Smooth muscle cell (in vitro differentiated cells): ENCODE measurements around the gene NRXN3. TPM values are rescaled to one million over a fixed set of nuclear protein-coding genes. Genes with fewer than 3 reads are reported as not detected.

Experiments
- DNase-seq: peaks from one replicate; lab custom pipeline; 2025; ENCODE audit not compliant: unreplicated experiment; lab: John Stamatoyannopoulos, UW
- H2AFZ ChIP-seq: fragments of 200-600 bp; sonication (generic); 2 replicates; pipeline ENCODE4 v1.6.0; 2016; ENCODE audit warnings: antibody characterized with exemption, low read depth, mild to moderate bottlenecking
- H3F3A ChIP-seq: fragments of 200-600 bp; sonication (generic); 2 replicates; pipeline ENCODE4 v1.6.0; 2017; ENCODE audit warnings: antibody characterized with exemption, low read depth
- H3K27ac ChIP-seq: fragments of 200-600 bp; sonication (generic); 2 replicates; pipeline ENCODE4 v1.5.1; 2016; ENCODE audit warnings: low read depth, mild to moderate bottlenecking
- H3K27me3 ChIP-seq: fragments of 200-600 bp; sonication (generic); 2 replicates; pipeline ENCODE4 v1.6.1; 2016; ENCODE audit warnings: low read depth, mild to moderate bottlenecking
- H3K36me3 ChIP-seq: fragments of 200-600 bp; sonication (generic); 2 replicates; pipeline ENCODE4 v1.5.1; 2016; ENCODE audit warnings: low read depth
- H3K4me1 ChIP-seq: fragments of 200-600 bp; sonication (generic); 2 replicates; pipeline ENCODE4 v1.5.1; 2016; ENCODE audit warnings: low read depth
- H3K4me2 ChIP-seq: fragments of 200-600 bp; sonication (generic); 2 replicates; pipeline ENCODE4 v1.6.0; 2016; ENCODE audit warnings: mild to moderate bottlenecking
- H3K4me3 ChIP-seq: fragments of 200-600 bp; sonication (generic); 2 replicates; pipeline ENCODE4 v1.5.1; 2016; ENCODE audit warnings: mild to moderate bottlenecking
- H3K79me2 ChIP-seq: fragments of 200-600 bp; sonication (generic); 2 replicates; pipeline ENCODE4 v1.6.0; 2016; ENCODE audit warnings: low read depth, mild to moderate bottlenecking
- H3K9ac ChIP-seq: fragments of 200-600 bp; sonication (generic); 2 replicates; pipeline ENCODE4 v1.6.0; 2016; ENCODE audit warnings: low read depth
- H3K9me3 ChIP-seq: fragments of 200-600 bp; sonication (generic); replicated peaks from 2 replicates; pipeline ENCODE4 v1.5.1; 2016; ENCODE audit warnings: low read depth
- H4K20me1 ChIP-seq: fragments of 200-600 bp; sonication (generic); 2 replicates; pipeline ENCODE4 v1.6.0; 2016; ENCODE audit warnings: low read depth
- WGBS: methylation state at CpG from one replicate; pipeline ENCODE4 v1.1.7; 2016; ENCODE audit warnings: low lambda C conversion rate; 5-methylcytosine and 5-hydroxymethylcytosine counted together
- polyA plus RNA-seq: library from polyadenylated mRNA; unstranded; fragments of >200 nt; fragmentation: Nextera tagmentation; extraction: Ambion mirVana; gene quantifications from 2 replicates; pipeline ENCODE4 v1.2.1, GENCODE V29; 2016
- total RNA-seq: library from RNA; depleted of rRNA; stranded (reverse); fragments of >200 nt; gene quantifications from 2 replicates; pipeline ENCODE4 v1.2.3, GENCODE V29; 2014
- TF ChIP-seq, protein P1 (sequence below): fragments of 200-600 bp; sonication (generic); IDR thresholded peaks from 2 replicates; pipeline ENCODE4 v1.5.1; 2017; ENCODE audit warnings: borderline replicate concordance, mild to moderate bottlenecking, antibody characterized with exemption; ENCODE audit not compliant: insufficient read depth, poor library complexity, severe bottlenecking

Gene NRXN3
- total and polyA plus RNA-seq, 2 experiments from 2014 or later, result 1.2 to 7.0 TPM

DNA sequence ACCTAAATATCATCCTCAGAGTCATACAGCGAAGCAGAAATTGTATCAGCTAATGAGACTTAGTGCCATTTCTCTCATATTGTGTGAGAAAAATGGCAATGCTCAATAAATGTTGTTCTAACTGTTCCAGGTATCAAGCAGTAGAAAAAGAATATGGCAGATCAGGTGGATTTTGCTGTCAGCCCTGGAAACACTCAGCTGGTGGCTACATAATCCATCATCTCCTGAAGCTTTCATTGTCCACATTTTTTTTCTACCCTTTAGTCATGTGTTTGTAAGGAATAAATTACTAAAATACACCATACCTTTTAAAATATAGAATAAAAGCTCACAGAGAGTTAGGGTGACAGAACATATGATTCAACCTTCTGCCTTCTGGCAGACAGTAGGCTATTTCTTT, 1200.8 kb downstream of the NRXN3 start:
- Histone ChIP-seq H3K9me3 (no peaks in the 10 kb centered on the region), H3K4me1 (peaks cover 16% of the 10 kb centered on the region), H4K20me1 (no peaks in the 10 kb centered on the region), H3F3A (peaks cover 7% of the 10 kb centered on the region), H3K9ac (no peak overlapping the region), H3K27me3 (no peaks in the 10 kb centered on the region), H3K4me2 (no peak overlapping the region), H3K4me3 (no peak overlapping the region), H2AFZ (no peak overlapping the region), H3K27ac (no peak overlapping the region), H3K79me2 (no peaks in the 10 kb centered on the region), H3K36me3 (no peaks in the 10 kb centered on the region)
- no peak for DNase-seq
- WGBS, result 100% methylated on average over 1 of the region's 1 CpG
- TF ChIP-seq, protein P1, sequence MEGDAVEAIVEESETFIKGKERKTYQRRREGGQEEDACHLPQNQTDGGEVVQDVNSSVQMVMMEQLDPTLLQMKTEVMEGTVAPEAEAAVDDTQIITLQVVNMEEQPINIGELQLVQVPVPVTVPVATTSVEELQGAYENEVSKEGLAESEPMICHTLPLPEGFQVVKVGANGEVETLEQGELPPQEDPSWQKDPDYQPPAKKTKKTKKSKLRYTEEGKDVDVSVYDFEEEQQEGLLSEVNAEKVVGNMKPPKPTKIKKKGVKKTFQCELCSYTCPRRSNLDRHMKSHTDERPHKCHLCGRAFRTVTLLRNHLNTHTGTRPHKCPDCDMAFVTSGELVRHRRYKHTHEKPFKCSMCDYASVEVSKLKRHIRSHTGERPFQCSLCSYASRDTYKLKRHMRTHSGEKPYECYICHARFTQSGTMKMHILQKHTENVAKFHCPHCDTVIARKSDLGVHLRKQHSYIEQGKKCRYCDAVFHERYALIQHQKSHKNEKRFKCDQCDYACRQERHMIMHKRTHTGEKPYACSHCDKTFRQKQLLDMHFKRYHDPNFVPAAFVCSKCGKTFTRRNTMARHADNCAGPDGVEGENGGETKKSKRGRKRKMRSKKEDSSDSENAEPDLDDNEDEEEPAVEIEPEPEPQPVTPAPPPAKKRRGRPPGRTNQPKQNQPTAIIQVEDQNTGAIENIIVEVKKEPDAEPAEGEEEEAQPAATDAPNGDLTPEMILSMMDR, result no peak

DNA sequence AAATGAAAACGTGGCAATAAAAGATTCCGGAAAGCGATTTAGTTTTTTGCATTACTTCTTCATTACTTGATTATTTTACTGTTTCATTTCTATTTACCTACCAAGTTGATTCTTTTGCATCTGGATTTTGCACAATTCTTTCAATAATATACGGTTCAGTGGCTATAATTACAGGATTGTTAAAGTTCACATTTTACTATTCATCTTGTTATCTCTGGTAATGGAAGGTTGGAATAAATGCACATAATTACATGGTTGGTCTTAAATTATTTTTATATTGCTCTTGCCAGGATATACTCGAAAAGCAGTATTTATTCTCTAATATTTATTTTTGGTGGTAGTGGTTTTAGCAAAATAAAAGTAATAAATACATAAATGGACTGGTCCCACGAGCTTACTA, 1203.3 kb downstream of the NRXN3 start:
- Histone ChIP-seq H3F3A (peaks cover 7% of the 10 kb centered on the region), H3K36me3 (no peaks in the 10 kb centered on the region), H4K20me1 (no peaks in the 10 kb centered on the region), H3K4me2 (no peak overlapping the region), H3K27ac (no peak overlapping the region), H3K4me1 (peaks cover 21% of the 10 kb centered on the region), H3K79me2 (no peaks in the 10 kb centered on the region), H3K27me3 (no peaks in the 10 kb centered on the region), H3K9me3 (no peaks in the 10 kb centered on the region), H3K9ac (no peak overlapping the region), H2AFZ (no peak overlapping the region), H3K4me3 (no peak overlapping the region)
- TF ChIP-seq, protein P1, result no peak
- 90% methylated on average over 6 of the region's 6 CpGs for WGBS
- no peak for DNase-seq

DNA sequence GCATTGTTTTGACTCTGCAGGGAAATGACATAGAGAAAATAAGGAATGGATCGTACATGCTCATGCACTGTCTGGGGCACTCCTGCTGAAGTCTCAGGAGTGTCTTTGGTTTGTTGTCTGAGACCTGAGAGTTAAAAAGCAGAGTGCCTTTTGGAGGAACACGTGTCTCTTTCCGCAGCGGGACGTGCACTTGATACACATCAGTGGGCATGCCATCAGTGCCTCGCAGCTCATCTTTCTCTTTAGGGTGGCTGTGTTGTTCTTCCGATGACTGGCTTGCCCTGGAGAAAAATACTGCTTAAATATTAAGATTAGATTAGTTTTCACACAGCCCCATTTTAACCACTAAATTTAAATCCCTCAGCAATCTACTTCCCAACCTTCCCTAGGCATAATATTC, 1205.2 kb downstream of the NRXN3 start:
- no peak for DNase-seq
- Histone ChIP-seq H3K9ac (no peak overlapping the region), H3F3A (no peaks in the 10 kb centered on the region), H3K27ac (no peak overlapping the region), H3K27me3 (no peaks in the 10 kb centered on the region), H4K20me1 (no peaks in the 10 kb centered on the region), H3K79me2 (no peaks in the 10 kb centered on the region), H3K36me3 (no peaks in the 10 kb centered on the region), H3K4me2 (no peak overlapping the region), H3K4me1 (peaks cover 29% of the 10 kb centered on the region), H3K9me3 (no peaks in the 10 kb centered on the region), H3K4me3 (no peak overlapping the region), H2AFZ (no peak overlapping the region)
- 68% methylated on average over 7 of the region's 7 CpGs for WGBS
- TF ChIP-seq, protein P1, result no peak

DNA sequence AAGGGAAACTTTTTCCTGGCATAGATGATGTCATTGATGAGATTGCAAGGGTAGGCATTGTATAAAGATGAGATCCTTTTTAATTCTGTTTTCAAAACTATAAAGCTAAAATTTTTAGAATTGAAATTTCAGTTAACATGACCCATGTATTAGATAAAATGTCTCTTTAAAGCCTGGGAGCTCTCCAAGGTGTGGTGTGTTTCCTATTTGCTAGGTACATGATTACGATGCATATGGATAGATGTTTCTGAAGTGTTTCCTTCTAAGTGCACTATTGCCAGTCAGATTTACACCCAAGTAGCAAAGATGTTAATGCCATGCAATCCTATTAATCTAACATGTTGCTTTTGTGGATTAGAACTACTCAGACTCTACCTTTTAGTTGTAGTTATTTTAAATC, 1206.4 kb downstream of the NRXN3 start:
- no peaks in the 10 kb centered on the region for H3F3A ChIP-seq
- no peak overlapping the region for H2AFZ ChIP-seq
- no peak overlapping the region for H3K4me2 ChIP-seq
- H3K4me3 ChIP-seq, result no peak overlapping the region
- no peak for DNase-seq
- H3K4me1 ChIP-seq, result peaks cover 29% of the 10 kb centered on the region
- no peak overlapping the region for H3K9ac ChIP-seq
- H3K36me3 ChIP-seq, result no peaks in the 10 kb centered on the region
- no peaks in the 10 kb centered on the region for H3K27me3 ChIP-seq
- TF ChIP-seq, protein P1, result no peak
- WGBS, result 83% methylated on average over 1 of the region's 1 CpG
- no peaks in the 10 kb centered on the region for H4K20me1 ChIP-seq
- no peak overlapping the region for H3K27ac ChIP-seq
- H3K9me3 ChIP-seq, result no peaks in the 10 kb centered on the region
- H3K79me2 ChIP-seq, result no peaks in the 10 kb centered on the region
